ENCODE data around the gene CEP70. TPM values are rescaled to one million over a fixed set of nuclear protein-coding genes. Genes with fewer than 3 reads are reported as not detected.
"Not testable (repeated sequence)": the region's sequence is repeated elsewhere in the genome, so short reads cannot be mapped to it uniquely, and the experiment has no call there.

The CEP70 gene
- total and polyA plus RNA-seq, 9 donors: 16.7 to 35.0 (median 19.7) TPM

- Histone ChIP-seq H3K4me3 (ENCODE audit: low read length) (no peak overlapping the region), H3K4me1 (ENCODE audit: control insufficient read depth, insufficient read depth, low read length) (peaks cover 67% of the 10 kb centered on the region), H3K9me3 (replicated peaks; ENCODE audit: control insufficient read depth, low read depth, low read length) (no peaks in the 10 kb centered on the region), H3K27me3 (ENCODE audit: control insufficient read depth, insufficient read depth, low read length) (no peaks in the 10 kb centered on the region), H3K36me3 (ENCODE audit: control insufficient read depth, insufficient read depth, low read length) (peaks cover 13% of the 10 kb centered on the region), H3K27ac (ENCODE audit: low read length) (peak overlapping the region; percentile 67)
- 70% methylated on average over 11 of the region's 13 CpGs for WGBS (ENCODE audit: insufficient coverage)
- DNase-seq: peak; percentile 66
Observed at GRCh38 chr3:138456961-138457862, 136.8 kb downstream of the CEP70 start.

- 82% methylated on average over 11 of the region's 13 CpGs for WGBS (ENCODE audit: insufficient coverage)
- Histone ChIP-seq H3K27ac (ENCODE audit: low read length) (no peak overlapping the region), H3K36me3 (ENCODE audit: control insufficient read depth, insufficient read depth, low read length) (peaks cover 13% of the 10 kb centered on the region), H3K4me1 (ENCODE audit: control insufficient read depth, insufficient read depth, low read length) (peaks cover 59% of the 10 kb centered on the region), H3K4me3 (ENCODE audit: low read length) (no peak overlapping the region), H3K9me3 (replicated peaks; ENCODE audit: control insufficient read depth, low read depth, low read length) (no peaks in the 10 kb centered on the region), H3K27me3 (ENCODE audit: control insufficient read depth, insufficient read depth, low read length) (peaks cover 2% of the 10 kb centered on the region)
- DNase-seq: no peak
Observed at GRCh38 chr3:138455801-138456716, 138.0 kb downstream of the CEP70 start.

- not testable (repeated sequence) for H3K36me3 ChIP-seq (ENCODE audit: control insufficient read depth, insufficient read depth, low read length); H3K27ac ChIP-seq (ENCODE audit: low read length); H3K4me3 ChIP-seq (ENCODE audit: low read length); H3K27me3 ChIP-seq (ENCODE audit: control insufficient read depth, insufficient read depth, low read length); DNase-seq; H3K9me3 ChIP-seq (replicated peaks; ENCODE audit: control insufficient read depth, low read depth, low read length)
- H3K4me1 ChIP-seq (ENCODE audit: control insufficient read depth, insufficient read depth, low read length): peaks cover 47% of the 10 kb centered on the region
- 74% methylated on average over 6 of the region's 8 CpGs for WGBS (ENCODE audit: insufficient coverage)
Observed at GRCh38 chr3:138453940-138454339, 140.1 kb downstream of the CEP70 start.

DNA sequence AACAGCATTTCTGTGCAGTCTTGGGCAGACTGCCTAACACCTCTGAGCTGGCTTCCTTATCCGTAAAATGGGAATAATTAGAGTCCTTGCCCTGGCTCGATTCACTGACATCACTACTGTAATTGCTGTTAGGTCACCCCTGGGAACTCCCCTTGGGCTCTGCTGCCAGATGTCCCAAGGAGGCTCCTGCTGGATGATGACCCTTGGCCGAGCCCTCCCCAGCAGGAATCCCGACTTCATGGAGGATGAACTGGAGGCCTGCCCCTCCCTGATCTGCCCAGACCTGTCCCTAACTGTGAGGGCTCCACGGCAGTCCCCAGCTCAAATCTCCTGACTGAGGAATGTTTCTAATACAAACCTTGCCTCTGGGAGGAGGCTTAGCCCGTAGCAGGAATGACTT, 141.6 kb downstream of the CEP70 start:
- H3K9me3 ChIP-seq (replicated peaks; ENCODE audit: control insufficient read depth, low read depth, low read length): no peaks in the 10 kb centered on the region
- WGBS (ENCODE audit: insufficient coverage): 50% methylated on average over 5 of the region's 6 CpGs
- DNase-seq: no peak

GRCh38 chr3:138451595-138452162, 142.4 kb downstream of the CEP70 start:
- Histone ChIP-seq H3K27ac (ENCODE audit: low read length) (no peak overlapping the region), H3K4me3 (ENCODE audit: low read length) (no peak overlapping the region), H3K27me3 (ENCODE audit: control insufficient read depth, insufficient read depth, low read length) (peaks cover 2% of the 10 kb centered on the region), H3K9me3 (replicated peaks; ENCODE audit: control insufficient read depth, low read depth, low read length) (no peaks in the 10 kb centered on the region), H3K36me3 (ENCODE audit: control insufficient read depth, insufficient read depth, low read length) (peaks cover 4% of the 10 kb centered on the region), H3K4me1 (ENCODE audit: control insufficient read depth, insufficient read depth, low read length) (peaks cover 24% of the 10 kb centered on the region)
- no peak for DNase-seq
- 86% methylated on average over 37 of the region's 43 CpGs for WGBS (ENCODE audit: insufficient coverage)

More for the DNA sequence above, 141.6 kb downstream of the CEP70 start:
- no peak overlapping the region for H3K27ac ChIP-seq (ENCODE audit: low read length)
- H3K27me3 ChIP-seq (ENCODE audit: control insufficient read depth, insufficient read depth, low read length): peaks cover 2% of the 10 kb centered on the region
- peaks cover 4% of the 10 kb centered on the region for H3K36me3 ChIP-seq (ENCODE audit: control insufficient read depth, insufficient read depth, low read length)
- no peak overlapping the region for H3K4me3 ChIP-seq (ENCODE audit: low read length)
- peaks cover 32% of the 10 kb centered on the region for H3K4me1 ChIP-seq (ENCODE audit: control insufficient read depth, insufficient read depth, low read length)

- peaks cover 2% of the 10 kb centered on the region for H3K27me3 ChIP-seq (ENCODE audit: control insufficient read depth, insufficient read depth, low read length)
- no peak for DNase-seq
- no peaks in the 10 kb centered on the region for H3K9me3 ChIP-seq (replicated peaks; ENCODE audit: control insufficient read depth, low read depth, low read length)
- peaks cover 4% of the 10 kb centered on the region for H3K36me3 ChIP-seq (ENCODE audit: control insufficient read depth, insufficient read depth, low read length)
- H3K27ac ChIP-seq (ENCODE audit: low read length): no peak overlapping the region
- peaks cover 16% of the 10 kb centered on the region for H3K4me1 ChIP-seq (ENCODE audit: control insufficient read depth, insufficient read depth, low read length)
- no peak overlapping the region for H3K4me3 ChIP-seq (ENCODE audit: low read length)
- 81% methylated on average over 3 of the region's 6 CpGs for WGBS (ENCODE audit: insufficient coverage)
Observed at GRCh38 chr3:138450704-138451424, 143.2 kb downstream of the CEP70 start.

DNA sequence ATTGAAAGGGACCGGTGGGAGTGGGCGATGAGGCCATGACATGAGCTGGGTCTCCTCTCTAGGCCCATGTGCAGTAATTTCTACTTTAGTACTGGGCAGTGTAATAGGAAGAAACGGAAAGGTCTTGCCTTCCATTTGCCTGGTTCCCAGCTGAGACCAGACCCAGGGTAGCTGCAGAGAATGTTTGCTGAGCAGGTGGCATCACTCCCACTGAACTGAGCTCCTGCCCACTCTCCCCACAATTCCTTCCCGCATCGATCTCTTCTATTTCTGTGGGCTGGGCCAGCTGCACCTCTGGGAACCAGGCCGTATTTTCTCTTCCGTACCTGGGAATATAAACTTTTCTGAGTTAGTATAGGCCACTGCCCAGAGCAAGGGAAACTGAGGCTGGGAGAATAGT, 143.9 kb downstream of the CEP70 start:
- H3K4me1 ChIP-seq (ENCODE audit: control insufficient read depth, insufficient read depth, low read length): peaks cover 14% of the 10 kb centered on the region

DNA sequence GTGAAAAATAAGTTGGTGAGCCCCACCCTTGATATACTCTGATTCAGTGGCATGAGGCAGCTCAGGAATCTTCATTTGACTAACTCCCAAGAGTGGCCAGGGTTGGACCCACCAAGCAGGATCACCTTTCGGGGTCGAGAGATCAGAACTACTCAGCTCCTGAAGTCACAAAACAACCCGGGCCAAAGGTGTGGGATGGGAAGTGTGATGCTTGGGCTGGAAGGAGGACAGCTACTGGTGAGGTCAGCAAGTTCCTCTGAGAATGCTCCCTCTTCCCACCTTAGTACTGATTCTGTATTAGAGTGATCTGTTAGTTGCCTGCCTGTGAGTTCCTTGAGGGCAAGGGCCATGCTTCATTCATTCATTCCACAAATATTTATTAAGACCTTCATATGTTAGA, 144.6 kb downstream of the CEP70 start:
- Histone ChIP-seq H3K27ac (ENCODE audit: low read length) (no peak overlapping the region), H3K36me3 (ENCODE audit: control insufficient read depth, insufficient read depth, low read length) (no peaks in the 10 kb centered on the region), H3K9me3 (replicated peaks; ENCODE audit: control insufficient read depth, low read depth, low read length) (no peaks in the 10 kb centered on the region), H3K4me3 (ENCODE audit: low read length) (no peak overlapping the region), H3K4me1 (ENCODE audit: control insufficient read depth, insufficient read depth, low read length) (peaks cover 21% of the 10 kb centered on the region), H3K27me3 (ENCODE audit: control insufficient read depth, insufficient read depth, low read length) (peaks cover 2% of the 10 kb centered on the region)
- WGBS (ENCODE audit: insufficient coverage): no CpG with 5 or more reads among the region's 3 CpGs
- DNase-seq: no peak

More for the DNA sequence above, 143.9 kb downstream of the CEP70 start:
- 95% methylated on average over 5 of the region's 7 CpGs for WGBS (ENCODE audit: insufficient coverage)
- Histone ChIP-seq H3K36me3 (ENCODE audit: control insufficient read depth, insufficient read depth, low read length) (peaks cover 1% of the 10 kb centered on the region), H3K9me3 (replicated peaks; ENCODE audit: control insufficient read depth, low read depth, low read length) (no peaks in the 10 kb centered on the region), H3K27ac (ENCODE audit: low read length) (no peak overlapping the region), H3K27me3 (ENCODE audit: control insufficient read depth, insufficient read depth, low read length) (peaks cover 2% of the 10 kb centered on the region), H3K4me3 (ENCODE audit: low read length) (no peak overlapping the region)
- no peak for DNase-seq

- Histone ChIP-seq H3K27ac (ENCODE audit: low read length) (no peak overlapping the region), H3K9me3 (replicated peaks; ENCODE audit: control insufficient read depth, low read depth, low read length) (no peaks in the 10 kb centered on the region), H3K4me3 (ENCODE audit: low read length) (no peak overlapping the region), H3K27me3 (ENCODE audit: control insufficient read depth, insufficient read depth, low read length) (peaks cover 2% of the 10 kb centered on the region), H3K4me1 (ENCODE audit: control insufficient read depth, insufficient read depth, low read length) (peaks cover 28% of the 10 kb centered on the region), H3K36me3 (ENCODE audit: control insufficient read depth, insufficient read depth, low read length) (no peaks in the 10 kb centered on the region)
- WGBS (ENCODE audit: insufficient coverage): 0% methylated on average over 1 of the region's 3 CpGs
- DNase-seq: no peak
Observed at GRCh38 chr3:138448631-138449030, 145.4 kb downstream of the CEP70 start.
